ENCODE data around the gene CCT7. TPM values are rescaled to one million over a fixed set of nuclear protein-coding genes. Genes with fewer than 3 reads are reported as not detected.
"Not testable (repeated sequence)": the region's sequence is repeated elsewhere in the genome, so short reads cannot be mapped to it uniquely, and the experiment has no call there.

CCT7 gene
- 217 to 220 TPM (median 218 TPM) in 3 replicates for total RNA-seq

- H3K4me1 Mint-ChIP-seq = peaks cover 27% of the 10 kb centered on the region
- no peaks in the 10 kb centered on the region for H3K9me3 Mint-ChIP-seq
- H3K27me3 Mint-ChIP-seq (ENCODE audit: low read depth) = no peaks in the 10 kb centered on the region
- no peaks in the 10 kb centered on the region for H3K36me3 Mint-ChIP-seq
- H3K4me3 Mint-ChIP-seq = peak within 1 kb of the TSS; percentile 95
- no peak for TF ChIP-seq CTCF (IDR thresholded peaks at IDR 0.05; ENCODE audit: unreplicated experiment)
- peak within 1 kb of the TSS; percentile 96 for H3K27ac Mint-ChIP-seq
- peak; percentile 54 to 75 for DNase-seq (ENCODE audit: low spot score in 2 of 2, unreplicated experiment in 2 of 2)
These were observed at the start of gene CCT7 for GRCh38 chr2:73233932-73234832. TSS of gene CCT7 (plus strand) at chr2:73234308. CDS start at chr2:73234379, 71 bp downstream.

- Mint-ChIP-seq H3K27me3 (ENCODE audit: low read depth) (peaks cover 88% of the 10 kb centered on the region), H3K4me1 (no peaks in the 10 kb centered on the region), H3K36me3 (no peaks in the 10 kb centered on the region), H3K4me3 (no peak overlapping the region), H3K9me3 (peaks cover 7% of the 10 kb centered on the region), H3K27ac (no peak overlapping the region)
- no peak for DNase-seq (ENCODE audit: low spot score in 2 of 2, unreplicated experiment in 2 of 2)
- no peak for TF ChIP-seq CTCF (IDR thresholded peaks at IDR 0.05; ENCODE audit: unreplicated experiment)
These were observed 48.1 kb upstream of the CCT7 start for GRCh38 chr2:73185965-73186364.

GRCh38 chr2:73187549-73187948 lies 46.6 kb upstream of the CCT7 start:
- H3K4me3 Mint-ChIP-seq = no peak overlapping the region
- H3K9me3 Mint-ChIP-seq = peaks cover 7% of the 10 kb centered on the region
- H3K36me3 Mint-ChIP-seq = no peaks in the 10 kb centered on the region
- no peak for TF ChIP-seq CTCF (IDR thresholded peaks at IDR 0.05; ENCODE audit: unreplicated experiment)
- DNase-seq (ENCODE audit: low spot score in 2 of 2, unreplicated experiment in 2 of 2) = no peak
- H3K27ac Mint-ChIP-seq = no peak overlapping the region
- peaks cover 84% of the 10 kb centered on the region for H3K27me3 Mint-ChIP-seq (ENCODE audit: low read depth)
- no peaks in the 10 kb centered on the region for H3K4me1 Mint-ChIP-seq

- no peak for DNase-seq (ENCODE audit: low spot score in 2 of 2, unreplicated experiment in 2 of 2)
- peaks cover 75% of the 10 kb centered on the region for H3K27me3 Mint-ChIP-seq (ENCODE audit: low read depth)
These were observed 36.5 kb upstream of the CCT7 start for GRCh38 chr2:73197579-73197978.

GRCh38 chr2:73200281-73200680 lies 33.8 kb upstream of the CCT7 start:
- not testable (repeated sequence) for H3K4me3 Mint-ChIP-seq; H3K4me1 Mint-ChIP-seq; DNase-seq (ENCODE audit: low spot score in 2 of 2, unreplicated experiment in 2 of 2); H3K27ac Mint-ChIP-seq; H3K9me3 Mint-ChIP-seq; H3K36me3 Mint-ChIP-seq
- H3K27me3 Mint-ChIP-seq (ENCODE audit: low read depth) = peaks cover 93% of the 10 kb centered on the region

More at GRCh38 chr2:73197579-73197978, 36.5 kb upstream of the CCT7 start:
- Mint-ChIP-seq H3K4me1 (peaks cover 2% of the 10 kb centered on the region), H3K4me3 (no peak overlapping the region), H3K36me3 (no peaks in the 10 kb centered on the region), H3K27ac (no peak overlapping the region), H3K9me3 (peaks cover 6% of the 10 kb centered on the region)
- no peak for TF ChIP-seq CTCF (IDR thresholded peaks at IDR 0.05; ENCODE audit: unreplicated experiment)

Measured in mesothelial cell of epicardium (in vitro differentiated cells).